Urinary bladder (tissue), 4 donors: ENCODE measurements around the gene KRT76. TPM values are rescaled to one million over a fixed set of nuclear protein-coding genes. Genes with fewer than 3 reads are reported as not detected.

Experiments
- DNase-seq: peaks from one replicate; pipeline ENCODE4 v3.0.0-alpha.2; 2015; ENCODE audit errors: extremely low spot score
- H3K27ac ChIP-seq: one replicate; pipeline ENCODE4 v1.5.1; 2013; ENCODE audit warnings: low read depth, mild to moderate bottlenecking, moderate library complexity
- H3K36me3 ChIP-seq: one replicate; pipeline ENCODE4 v1.6.1; 2013; ENCODE audit warnings: mild to moderate bottlenecking, moderate library complexity; ENCODE audit not compliant: insufficient read depth
- H3K4me1 ChIP-seq: one replicate; pipeline ENCODE4 v1.6.1; 2013; ENCODE audit warnings: mild to moderate bottlenecking, moderate library complexity; ENCODE audit not compliant: insufficient read depth
- H3K4me3 ChIP-seq: one replicate; pipeline ENCODE4 v1.5.1; 2013; ENCODE audit warnings: low read depth, low read length
- WGBS: extraction: QIAGEN DNeasy Blood & Tissue Kit; methylation state at CpG from one replicate; pipeline ENCODE4 v1.1.7; 2013; 5-methylcytosine and 5-hydroxymethylcytosine counted together
- polyA plus RNA-seq: library from polyadenylated mRNA; stranded (reverse); fragments of 200-250 nt; gene quantifications from one replicate; pipeline ENCODE4 v1.2.3, GENCODE V29; 2013
- small RNA-seq: library from RNA; depleted of rRNA; stranded (forward); fragments of <200 nt; gene quantifications from one replicate; pipeline ENCODE3, GENCODE V24; 2014
- total RNA-seq: library from RNA; depleted of rRNA; stranded (reverse); fragments of >200 nt; gene quantifications from one replicate; pipeline ENCODE4 v1.2.3, GENCODE V29; 2014
- donor health status: healthy with polysubstance abuse.
- donor health status: healthy.

Gene KRT76
- total and polyA plus RNA-seq, 2 donors: not detected

GRCh38 chr12:52722680-52723079, 54.5 kb downstream of the KRT76 start:
- no peak overlapping the region for H3K27ac ChIP-seq
- H3K4me3 ChIP-seq: no peak overlapping the region
- WGBS: 83% methylated on average over 2 of the region's 2 CpGs
- DNase-seq: no peak
- H3K4me1 ChIP-seq: no peaks in the 10 kb centered on the region
- H3K36me3 ChIP-seq: no peaks in the 10 kb centered on the region

DNA sequence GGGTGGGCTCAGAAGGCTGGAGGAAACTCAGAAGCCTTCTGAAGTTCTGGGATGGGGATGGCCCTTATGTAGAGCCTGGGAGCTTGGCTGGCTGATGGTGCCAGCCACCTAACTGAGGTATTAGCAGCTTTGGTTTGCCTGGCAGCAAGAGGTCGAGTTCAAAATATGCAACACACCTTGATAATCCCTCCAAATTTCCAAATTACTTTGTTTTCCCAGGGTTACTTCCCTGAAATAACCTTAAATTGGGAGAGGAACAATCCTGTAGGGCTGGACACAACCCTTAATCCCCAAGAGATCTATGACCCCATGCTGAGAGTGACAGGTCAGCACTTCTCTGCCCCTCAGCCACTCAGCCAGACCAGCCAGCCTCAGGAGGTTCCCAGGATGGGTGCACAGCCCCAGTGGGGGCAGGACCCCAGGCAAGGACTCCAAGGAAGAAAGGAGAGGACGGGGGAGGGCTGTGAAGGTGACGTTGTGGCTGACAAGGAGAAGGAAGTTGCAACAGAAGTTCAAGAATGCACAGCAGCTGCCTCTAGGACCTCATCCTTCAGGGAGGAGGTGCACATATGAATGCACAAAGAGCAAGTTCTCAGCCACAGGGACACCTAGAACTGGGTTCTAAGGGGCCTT, 55.2 kb downstream of the KRT76 start:
- 65% methylated on average over 3 of the region's 3 CpGs for WGBS
- H3K36me3 ChIP-seq: no peaks in the 10 kb centered on the region
- no peak overlapping the region for H3K4me3 ChIP-seq
- no peak overlapping the region for H3K27ac ChIP-seq
- H3K4me1 ChIP-seq: no peaks in the 10 kb centered on the region
- no peak for DNase-seq

- Histone ChIP-seq H3K4me1 (no peaks in the 10 kb centered on the region), H3K36me3 (no peaks in the 10 kb centered on the region), H3K27ac (no peak overlapping the region), H3K4me3 (no peak overlapping the region)
- DNase-seq: no peak
- 81% methylated on average over 8 of the region's 8 CpGs for WGBS
Observed at GRCh38 chr12:52720365-52720886, 56.7 kb downstream of the KRT76 start.

Small RNAs within 50 kb of the gene (small RNA-seq; reads per million reads assigned to genes)
- not detected for gene AC107016.2

Other genes with a start within 250 kb of the KRT76 start
- not detected for gene KRT71, start 224.2 kb downstream of the KRT76 start, total RNA-seq
- not detected for gene KRT71, start 224.2 kb downstream of the KRT76 start, polyA plus RNA-seq
- gene KRT74, start 203.5 kb downstream of the KRT76 start, total RNA-seq: not detected
- not detected for gene KRT74, start 203.5 kb downstream of the KRT76 start, polyA plus RNA-seq
- gene KRT72, start 175.9 kb downstream of the KRT76 start, total RNA-seq: not detected
- gene KRT72, start 175.9 kb downstream of the KRT76 start, polyA plus RNA-seq: not detected
- 0.11 TPM for gene KRT73, start 158.8 kb downstream of the KRT76 start, total RNA-seq
- not detected for gene KRT73, start 158.8 kb downstream of the KRT76 start, polyA plus RNA-seq
- gene KRT2, start 125.1 kb downstream of the KRT76 start, total RNA-seq: not detected
- gene KRT2, start 125.1 kb downstream of the KRT76 start, polyA plus RNA-seq: not detected
- gene KRT1, start 96.9 kb downstream of the KRT76 start, total RNA-seq: 0.42 TPM
- gene KRT1, start 96.9 kb downstream of the KRT76 start, polyA plus RNA-seq: not detected
- not detected for gene KRT77, start 73.8 kb downstream of the KRT76 start, total RNA-seq
- gene KRT77, start 73.8 kb downstream of the KRT76 start, polyA plus RNA-seq: not detected
- gene KRT3, start 18.8 kb upstream of the KRT76 start, total RNA-seq: not detected
- not detected for gene KRT3, start 18.8 kb upstream of the KRT76 start, polyA plus RNA-seq
- gene KRT4, start 36.8 kb upstream of the KRT76 start, total RNA-seq: 6.3 TPM
- gene KRT4, start 36.8 kb upstream of the KRT76 start, polyA plus RNA-seq: not detected
- gene KRT79, start 57.0 kb upstream of the KRT76 start, total RNA-seq: not detected
- not detected for gene KRT79, start 57.0 kb upstream of the KRT76 start, polyA plus RNA-seq
- not detected for gene KRT78, start 71.6 kb upstream of the KRT76 start, total RNA-seq
- gene KRT78, start 71.6 kb upstream of the KRT76 start, polyA plus RNA-seq: not detected
- gene KRT8, start 127.7 kb upstream of the KRT76 start, total RNA-seq: 96.2 TPM
- 202 TPM for gene KRT8, start 127.7 kb upstream of the KRT76 start, polyA plus RNA-seq
- gene KRT18, start 171.8 kb upstream of the KRT76 start, total RNA-seq: 81.8 TPM
- gene KRT18, start 171.8 kb upstream of the KRT76 start, polyA plus RNA-seq: 70.9 TPM
- gene EIF4B, start 229.1 kb upstream of the KRT76 start, total RNA-seq: 743 TPM
- gene EIF4B, start 229.1 kb upstream of the KRT76 start, polyA plus RNA-seq: 246 TPM